GM21619 (cell line): ENCODE data around the gene RFX2.
"Not testable (repeated sequence)": the region's sequence is repeated elsewhere in the genome, so short reads cannot be mapped to it uniquely, and the experiment has no call there.

Experiments used
- ATAC-seq: cut with Tn5 transposase; IDR thresholded peaks from one replicate; pipeline ENCODE4 v1.9.1; 2021; ENCODE audit not compliant: unreplicated experiment

Gene RFX2

GRCh38 chr19:5974721-5975387 is 135.4 kb downstream of the RFX2 start:
- no peak for ATAC-seq

GRCh38 chr19:5973867-5974635 is 136.2 kb downstream of the RFX2 start:
- ATAC-seq: no peak

- ATAC-seq: no peak
Measured at GRCh38 chr19:5973376-5973775, 136.9 kb downstream of the RFX2 start.

- ATAC-seq: no peak
Measured at GRCh38 chr19:5972355-5972731, 138.0 kb downstream of the RFX2 start.

- no peak for ATAC-seq
Measured at GRCh38 chr19:5971714-5972354, 138.5 kb downstream of the RFX2 start.

GRCh38 chr19:5969476-5969875 is 140.8 kb downstream of the RFX2 start:
- no peak for ATAC-seq

- no peak for ATAC-seq
Measured at GRCh38 chr19:5968431-5969373, 141.6 kb downstream of the RFX2 start.

- ATAC-seq: peak; percentile 62
Measured at GRCh38 chr19:5967994-5968430, 142.3 kb downstream of the RFX2 start.

- no peak for ATAC-seq
Measured at GRCh38 chr19:5967571-5967970, 142.7 kb downstream of the RFX2 start.

GRCh38 chr19:5966941-5967340 is 143.4 kb downstream of the RFX2 start:
- ATAC-seq: no peak

- no peak for ATAC-seq
Measured at GRCh38 chr19:5966215-5966614, 144.1 kb downstream of the RFX2 start.

- no peak for ATAC-seq
Measured at GRCh38 chr19:5964816-5965565, 145.3 kb downstream of the RFX2 start.

GRCh38 chr19:5963855-5964254 is 146.4 kb downstream of the RFX2 start:
- ATAC-seq: no peak

GRCh38 chr19:5963259-5963658 is 147.0 kb downstream of the RFX2 start:
- ATAC-seq: not testable (repeated sequence)

- no peak for ATAC-seq
Measured at GRCh38 chr19:5961969-5962945, 148.0 kb downstream of the RFX2 start.

- not testable (repeated sequence) for ATAC-seq
Measured at GRCh38 chr19:5961641-5961968, 148.7 kb downstream of the RFX2 start.

GRCh38 chr19:5960005-5961001 is 150.0 kb downstream of the RFX2 start:
- no peak for ATAC-seq
